IMR-90 (cell line): ENCODE measurements around the gene HCRTR2. TPM values are rescaled to one million over a fixed set of nuclear protein-coding genes. Genes with fewer than 3 reads are reported as not detected.

Experiments used
- ATAC-seq: fragments of 200-7000 bp; cut with Tn5 transposase; 2 replicates; pipeline ENCODE4 v1.9.1; 2020; ENCODE audit warnings: low read depth, mild to moderate bottlenecking, moderate library complexity
- BruUV-seq: library from RNA; stranded (reverse); fragments of 400-500 nt; replicated peaks from 2 replicates; lab custom pipeline; 2021; lab: Mats Ljungman, UMichigan
- CTCF ChIA-PET: fragments of 300-600 bp; formaldehyde crosslinking; extraction: SDS; loops from one replicate; lab custom pipeline; 2021; ENCODE audit warnings: antibody characterized with exemption; lab: Yijun Ruan, JAX
- POLR2A ChIA-PET: fragments of 300-600 bp; sonication (Branson Sonifier 250); formaldehyde crosslinking; loops from one replicate; lab custom pipeline; 2022; ENCODE audit warnings: antibody characterized with exemption; ENCODE audit not compliant: unreplicated experiment; lab: Charles Lee
- DNase-seq: peaks from one replicate; pipeline ENCODE4 v3.0.0; 2013
- H2AFZ ChIP-seq: replicated peaks from 2 replicates; pipeline ENCODE3; 2013; ENCODE audit warnings: low read length, mild to moderate bottlenecking; ENCODE audit not compliant: poor library complexity
- H2AK5ac ChIP-seq: 2 replicates; pipeline ENCODE4 v1.6.1; 2013; ENCODE audit warnings: low read depth, low read length, inconsistent platforms
- H2AK9ac ChIP-seq: replicated peaks from 2 replicates; pipeline ENCODE3; 2013; ENCODE audit warnings: mild to moderate bottlenecking, low read depth, low read length, moderate library complexity; ENCODE audit not compliant: poor library complexity
- H2BK120ac ChIP-seq: 2 replicates; pipeline ENCODE4 v1.6.1; 2013; ENCODE audit warnings: low read depth, low read length, inconsistent platforms
- H2BK15ac ChIP-seq: 3 replicates; pipeline ENCODE4 v1.6.1; 2013; ENCODE audit warnings: low read depth, low read length, inconsistent platforms
- H2BK20ac ChIP-seq: 2 replicates; pipeline ENCODE4 v1.6.1; 2013; ENCODE audit warnings: low read depth, mild to moderate bottlenecking, inconsistent platforms, low read length, moderate library complexity
- H2BK5ac ChIP-seq: 2 replicates; pipeline ENCODE4 v1.6.1; 2013; ENCODE audit warnings: mild to moderate bottlenecking, low read depth, low read length, inconsistent platforms; ENCODE audit not compliant: poor library complexity, severe bottlenecking
- H3K14ac ChIP-seq: replicated peaks from 2 replicates; pipeline ENCODE4 v1.6.1; 2013; ENCODE audit warnings: low read depth, low read length, inconsistent platforms
- H3K18ac ChIP-seq: 2 replicates; pipeline ENCODE4 v1.6.1; 2013; ENCODE audit warnings: low read depth, low read length, control low read depth
- H3K23ac ChIP-seq: 2 replicates; pipeline ENCODE4 v1.6.1; 2013; ENCODE audit warnings: low read depth, low read length, inconsistent platforms
- H3K27ac ChIP-seq: 2 replicates; pipeline ENCODE4 v1.5.1; 2013; ENCODE audit warnings: mild to moderate bottlenecking, control low read depth, low read length; ENCODE audit not compliant: insufficient read depth
- H3K27me3 ChIP-seq: 2 replicates; pipeline ENCODE4 v1.6.1; 2013; ENCODE audit warnings: low read length; ENCODE audit not compliant: control insufficient read depth, insufficient read depth
- H3K36me3 ChIP-seq: 2 replicates; pipeline ENCODE4 v1.6.1; 2013; ENCODE audit warnings: low read length, mixed read lengths; ENCODE audit not compliant: control insufficient read depth, insufficient read depth
- H3K4ac ChIP-seq: 2 replicates; pipeline ENCODE4 v1.6.1; 2013; ENCODE audit warnings: low read depth, low read length, inconsistent platforms
- H3K4me1 ChIP-seq: 2 replicates; pipeline ENCODE4 v1.6.1; 2013; ENCODE audit warnings: low read length, mixed read lengths; ENCODE audit not compliant: control insufficient read depth, insufficient read depth
- H3K4me2 ChIP-seq: 2 replicates; pipeline ENCODE4 v1.6.1; 2013; ENCODE audit warnings: low read depth, mild to moderate bottlenecking, control low read depth, low read length, moderate library complexity
- H3K4me3 ChIP-seq: 2 replicates; pipeline ENCODE4 v1.5.1; 2013; ENCODE audit warnings: low read depth, mild to moderate bottlenecking, control low read depth, low read length, moderate library complexity; ENCODE audit not compliant: insufficient read depth
- H3K56ac ChIP-seq: 2 replicates; pipeline ENCODE4 v1.6.1; 2013; ENCODE audit warnings: low read length, inconsistent platforms; ENCODE audit not compliant: insufficient read depth; ENCODE audit errors: extremely low read depth
- H3K79me1 ChIP-seq, 2 experiments: 2 replicates each; pipeline ENCODE4 v1.6.1; 2013; ENCODE audit warnings: low read length in 2 of 2, inconsistent platforms in 1 of 2, low read depth in 1 of 2
- H3K9ac ChIP-seq: 2 replicates; pipeline ENCODE4 v1.6.1; 2013; ENCODE audit warnings: low read depth, low read length, control low read depth
- H3K9me1 ChIP-seq: 2 replicates; pipeline ENCODE4 v1.6.1; 2013; ENCODE audit warnings: low read length, inconsistent platforms; ENCODE audit not compliant: insufficient read depth
- H3K9me3 ChIP-seq: 2 replicates; pipeline ENCODE4 v1.6.1; 2013; ENCODE audit warnings: low read length; ENCODE audit not compliant: control insufficient read depth, insufficient read depth
- H4K20me1 ChIP-seq: 2 replicates; pipeline ENCODE4 v1.6.1; 2013; ENCODE audit warnings: low read length, inconsistent platforms; ENCODE audit not compliant: insufficient read depth
- H4K5ac ChIP-seq: 2 replicates; pipeline ENCODE4 v1.6.1; 2013; ENCODE audit warnings: mild to moderate bottlenecking, low read depth, low read length, control low read depth
- H4K8ac ChIP-seq, 2 experiments: 2 replicates each; pipeline ENCODE4 v1.6.1; 2013; ENCODE audit warnings: low read depth in 2 of 2, low read length in 2 of 2, control low read depth in 1 of 2, inconsistent platforms in 1 of 2
- H4K91ac ChIP-seq: 2 replicates; pipeline ENCODE4 v1.6.1; 2013; ENCODE audit warnings: low read depth, low read length, inconsistent platforms; ENCODE audit not compliant: insufficient read depth
- CHD1 ChIP-seq: IDR thresholded peaks from 2 replicates; pipeline ENCODE4 v1.6.1; 2012; ENCODE audit warnings: low read depth, low read length, improper control_type of control experiment
- MAFK ChIP-seq: IDR thresholded peaks from 2 replicates; pipeline ENCODE4 v1.6.1; 2012; ENCODE audit warnings: low read depth, low read length, improper control_type of control experiment
- WGBS, 2 experiments: methylation state at CpG; one replicate each; pipeline versions ENCODE4 v1.1.5 to v1.1.7; 2013; ENCODE audit warnings: missing lambda C conversion rate in 2 of 2; ENCODE audit not compliant: insufficient read length in 1 of 2; ENCODE audit errors: extremely low coverage in 2 of 2; 5-methylcytosine and 5-hydroxymethylcytosine counted together
- dilution Hi-C: fragments of 300-500 bp; cut with HindIII; formaldehyde crosslinking; loops from one replicate; pipeline ENCODE4 v1.14.3; 2018; ENCODE audit warnings: low sequenced_read_pairs; ENCODE audit not compliant: unreplicated experiment
- in situ Hi-C: fragments of 300-500 bp; cut with MboI; formaldehyde crosslinking; loops from 3 replicates; pipeline ENCODE4 v1.14.3; 2019; ENCODE audit warnings: low sequenced_read_pairs, inconsistent platforms, mixed read lengths
- intact Hi-C: fragments of 100-400 bp; cut with micrococcal nuclease; formaldehyde crosslinking; loops from 2 replicates; pipeline ENCODE4 v1.10.0; 2022
- polyA plus RNA-seq, 3 experiments: library from polyadenylated mRNA; depleted of rRNA; stranded (reverse); fragments of >200 nt; gene quantifications; 2 replicates each; pipeline ENCODE4 v1.2.3, GENCODE V29; 2012; ENCODE audit warnings: low replicate concordance in 1 of 3
- total RNA-seq: library from RNA; depleted of rRNA; stranded (reverse); fragments of >200 nt; gene quantifications from 2 replicates; pipeline ENCODE4 v1.2.3, GENCODE V29; 2012

The HCRTR2 gene
- total and polyA plus RNA-seq, 2 of the 4 experiments (the other 2 are of a cell fraction) = not detected

- Histone ChIP-seq H3K9me1 (no peaks in the 10 kb centered on the region), H3K18ac (no peak overlapping the region), H3K14ac (no peak overlapping the region), H4K8ac (no peak overlapping the region), H3K9me3 (no peaks in the 10 kb centered on the region), H2BK5ac (no peak overlapping the region), H3K4me3 (no peak overlapping the region), H2AK9ac (no peak overlapping the region), H4K5ac (no peak overlapping the region), H3K79me1 (no peaks in the 10 kb centered on the region), H4K91ac (no peak overlapping the region), H2BK120ac (no peak overlapping the region), H3K4ac (no peak overlapping the region), H3K56ac (no peak overlapping the region), H3K9ac (no peak overlapping the region), H4K20me1 (no peaks in the 10 kb centered on the region), H3K27me3 (no peaks in the 10 kb centered on the region), H3K4me1 (no peaks in the 10 kb centered on the region), H2BK15ac (no peak overlapping the region), H3K23ac (no peak overlapping the region), H2BK20ac (no peak overlapping the region), H3K27ac (no peak overlapping the region), H2AFZ (no peak overlapping the region), H2AK5ac (no peak overlapping the region), H3K36me3 (no peaks in the 10 kb centered on the region), H3K4me2 (no peak overlapping the region)
- POLR2A ChIA-PET = no interaction called here
- no peak for TF ChIP-seq CHD1
- TF ChIP-seq MAFK = peak; percentile 91
- in situ Hi-C loops (no loop called here), dilution Hi-C loops (no loop called here), intact Hi-C loops (no loop called here)
- CTCF ChIA-PET = no interaction called here
- WGBS, 2 experiments = no CpG with 5 or more reads among the region's 4 CpGs
- DNase-seq (no peak), ATAC-seq (no peak)
- BruUV-seq = no TSS peak
These were observed 36.2 kb upstream of the HCRTR2 start for GRCh38 chr6:55137929-55138693.
